Common myeloid progenitor, CD34-positive (primary cell): Measurements from ENCODE around the gene ETNK1.
A peak's percentile ranks its signal among the peaks of the same experiment; 100 is the strongest.
"Not testable (repeated sequence)": the region's sequence is repeated elsewhere in the genome, so short reads cannot be mapped to it uniquely, and the experiment has no call there.

Experiments
- CTCF ChIA-PET: fragments of 350-600 bp; sonication (Branson Sonifier 250); formaldehyde crosslinking; loops from one replicate; lab custom pipeline; 2021; ENCODE audit warnings: antibody characterized with exemption; lab: Charles Lee
- POLR2A ChIA-PET: fragments of 350-600 bp; sonication (Branson Sonifier 250); formaldehyde crosslinking; loops from one replicate; lab custom pipeline; 2021; ENCODE audit warnings: antibody characterized with exemption; lab: Charles Lee
- DNase-seq, 3 donors: peaks; one replicate each; pipeline versions ENCODE4 v3.0.0 to v3.0.0-alpha.2; 2013
- H3K27ac ChIP-seq, 2 experiments: 1 replicate in 1 of 2; 2 replicates in 1 of 2; pipeline ENCODE4 v1.7.0; 2013; ENCODE audit warnings: inconsistent platforms in 2 of 2, low read length in 2 of 2, mild to moderate bottlenecking in 2 of 2, low read depth in 1 of 2, moderate library complexity in 1 of 2; ENCODE audit not compliant: severe bottlenecking in 2 of 2, insufficient read depth in 1 of 2, poor library complexity in 1 of 2
- H3K27me3 ChIP-seq, 5 experiments: replicated peaks in 2 of 5; 1 replicate in 3 of 5; 2 replicates in 2 of 5; pipeline versions ENCODE4 v1.6.1 to v1.7.0; 2013; ENCODE audit warnings: low read length in 4 of 5, mild to moderate bottlenecking in 2 of 5, moderate library complexity in 2 of 5, inconsistent platforms in 1 of 5; ENCODE audit not compliant: insufficient read depth in 5 of 5, control insufficient read depth in 4 of 5
- H3K36me3 ChIP-seq, 4 experiments: 1 replicate in 2 of 4; 2 replicates in 2 of 4; pipeline versions ENCODE4 v1.6.1 to v1.7.0; 2013; ENCODE audit warnings: low read length in 3 of 4, control low read depth in 1 of 4, mild to moderate bottlenecking in 1 of 4; ENCODE audit not compliant: control insufficient read depth in 4 of 4, insufficient read depth in 4 of 4
- H3K4me1 ChIP-seq, 4 experiments: 1 replicate in 3 of 4; 2 replicates in 1 of 4; pipeline versions ENCODE4 v1.6.1 to v1.7.1; 2013; ENCODE audit warnings: low read length in 3 of 4, mild to moderate bottlenecking in 3 of 4, control low read depth in 1 of 4, inconsistent platforms in 1 of 4, moderate library complexity in 1 of 4; ENCODE audit not compliant: control insufficient read depth in 4 of 4, insufficient read depth in 4 of 4; ENCODE audit errors: control extremely low read depth in 1 of 4
- H3K4me3 ChIP-seq, 7 experiments: 1 replicate in 4 of 7; 2 replicates in 3 of 7; pipeline versions ENCODE4 v1.5.1 to v1.7.0; 2013; ENCODE audit warnings: mild to moderate bottlenecking in 7 of 7, low read length in 6 of 7, moderate library complexity in 6 of 7, inconsistent platforms in 2 of 7, low read depth in 2 of 7, control low read depth in 1 of 7; ENCODE audit not compliant: insufficient read depth in 4 of 7, control insufficient read depth in 1 of 7; ENCODE audit errors: extremely low read depth in 1 of 7
- H3K9me3 ChIP-seq, 5 experiments: 1 replicate in 4 of 5; 2 replicates in 1 of 5; pipeline versions ENCODE4 v1.6.1 to v1.7.1; 2013; ENCODE audit warnings: low read length in 4 of 5, mild to moderate bottlenecking in 2 of 5, inconsistent platforms in 1 of 5, low read depth in 1 of 5, moderate library complexity in 1 of 5; ENCODE audit not compliant: control insufficient read depth in 4 of 5, insufficient read depth in 2 of 5; ENCODE audit errors: control extremely low read depth in 1 of 5
- WGBS: methylation state at CpG from one replicate; pipeline ENCODE4 v1.1.5; 2013; ENCODE audit not compliant: insufficient coverage; 5-methylcytosine and 5-hydroxymethylcytosine counted together

ETNK1 gene

GRCh38 chr12:22612822-22613221 is 12.1 kb upstream of the ETNK1 start:
- DNase-seq, H3K36me3 ChIP-seq, POLR2A ChIA-PET, CTCF ChIA-PET, H3K27me3 ChIP-seq, H3K4me1 ChIP-seq, H3K4me3 ChIP-seq, H3K27ac ChIP-seq: not testable (repeated sequence)
- 81% methylated on average over 2 of the region's 6 CpGs for WGBS
- peaks cover 0 to 31% (median 8%) of the 10 kb centered on the region in 5 experiments for H3K9me3 ChIP-seq

GRCh38 chr12:22615963-22616501 is 8.9 kb upstream of the ETNK1 start:
- H3K9me3 ChIP-seq = peaks cover 0 to 31% (median 8%) of the 10 kb centered on the region in 5 experiments
- no CpG with 5 or more reads among the region's 2 CpGs for whole genome bisulfite sequencing
- H3K4me3 ChIP-seq = no peak overlapping the region
- no peaks in the 10 kb centered on the region for H3K4me1 ChIP-seq
- no peaks in the 10 kb centered on the region for H3K36me3 ChIP-seq
- ChIA-PET POLR2A (no interaction called here), CTCF (no interaction called here)
- H3K27ac ChIP-seq = no peak overlapping the region
- no peak for DNase-seq
- no peaks in the 10 kb centered on the region for H3K27me3 ChIP-seq

- Histone ChIP-seq H3K9me3 (peaks cover 0 to 24% (median 5%) of the 10 kb centered on the region in 5 experiments), H3K4me3 (no peak overlapping the region), H3K4me1 (no peaks in the 10 kb centered on the region), H3K27ac (no peak overlapping the region), H3K36me3 (no peaks in the 10 kb centered on the region), H3K27me3 (no peaks in the 10 kb centered on the region)
- no CpG with 5 or more reads among the region's 2 CpGs for WGBS
- CTCF ChIA-PET = no interaction called here
- DNase-seq = peak in 1 of 3 donors; percentile 31
- POLR2A ChIA-PET = no interaction called here
Measured at GRCh38 chr12:22617630-22618029, 7.3 kb upstream of the ETNK1 start.

GRCh38 chr12:22624548-22624869 is 462 bp upstream of the ETNK1 start:
- POLR2A ChIA-PET = no interaction called here

GRCh38 chr12:22625762-22626294 is 857 bp downstream of the ETNK1 start:
- Histone ChIP-seq H3K27me3 (no peaks in the 10 kb centered on the region), H3K4me3 (peak overlapping the region; percentile 67 to 93 (median 87)), H3K4me1 (peaks cover 12 to 43% (median 34%) of the 10 kb centered on the region in 4 experiments), H3K9me3 (no peaks in the 10 kb centered on the region), H3K36me3 (no peaks in the 10 kb centered on the region), H3K27ac (peak overlapping the region; percentile 88 to 93)
- CTCF ChIA-PET = interaction anchor here (0.6 kb wide), 1 partner anchor 172 kb away, joined by 3 read pairs; no protein-coding TSS in a partner anchor
- peak in 2 of 3 donors; percentile 50 to 55 for DNase-seq
- 0% methylated on average over 10 of the region's 18 CpGs for WGBS
- POLR2A ChIA-PET = interaction anchor here (1.3 kb wide), 1 partner anchor 81 kb away, joined by 5 read pairs; the partner anchor contains the start of gene C2CD5

More at GRCh38 chr12:22624548-22624869, 462 bp upstream of the ETNK1 start:
- peak overlapping the region; percentile 88 to 93 for H3K27ac ChIP-seq
- peaks cover 12 to 42% (median 34%) of the 10 kb centered on the region in 4 experiments for H3K4me1 ChIP-seq
- peak overlapping the region; percentile 67 to 93 (median 87) for H3K4me3 ChIP-seq
- no peaks in the 10 kb centered on the region for H3K9me3 ChIP-seq
- DNase-seq = no peak
- CTCF ChIA-PET = interaction anchor here (0.7 to 0.9 kb wide), 2 partner anchors 16 to 80 kb away, joined by 4 read pairs; partner anchors contain the start of gene C2CD5
- 51% methylated on average over 10 of the region's 10 CpGs for WGBS
- H3K36me3 ChIP-seq = no peaks in the 10 kb centered on the region
- H3K27me3 ChIP-seq = no peaks in the 10 kb centered on the region

- peak in 2 of 3 donors; percentile 35 to 40 for DNase-seq
- H3K9me3 ChIP-seq = no peaks in the 10 kb centered on the region
- peaks cover 0 to 1% (median 0%) of the 10 kb centered on the region in 4 experiments for H3K36me3 ChIP-seq
- peaks cover 12 to 43% (median 34%) of the 10 kb centered on the region in 4 experiments for H3K4me1 ChIP-seq
- WGBS = no CpG with 5 or more reads among the region's 4 CpGs
- POLR2A ChIA-PET = no interaction called here
- peak overlapping the region; percentile 88 to 93 for H3K27ac ChIP-seq
- no peaks in the 10 kb centered on the region for H3K27me3 ChIP-seq
- CTCF ChIA-PET = interaction anchor here (0.6 to 1.2 kb wide), 2 partner anchors 10 to 172 kb away, joined by 3 to 6 read pairs; no protein-coding TSS in a partner anchor
- peak overlapping the region in 6 of 7 experiments; percentile 85 to 93 (median 88) for H3K4me3 ChIP-seq
Measured at GRCh38 chr12:22626406-22626805, 1.4 kb downstream of the ETNK1 start.

GRCh38 chr12:22627371-22627770 is 2.4 kb downstream of the ETNK1 start:
- ChIA-PET POLR2A (no interaction called here), CTCF (interaction anchor here (0.7 to 1.7 kb wide), 3 partner anchors 9 to 121 kb away, joined by 4 to 6 read pairs (median 5); no protein-coding TSS in a partner anchor)
- WGBS = no CpG with 5 or more reads among the region's 2 CpGs
- DNase-seq = no peak
- H3K9me3 ChIP-seq = no peaks in the 10 kb centered on the region
- H3K27ac ChIP-seq = peak overlapping the region; percentile 88 to 93
- peak overlapping the region in 6 of 7 experiments; percentile 32 to 88 (median 86) for H3K4me3 ChIP-seq
- no peaks in the 10 kb centered on the region for H3K27me3 ChIP-seq
- H3K36me3 ChIP-seq = peaks cover 0 to 2% (median under 1%) of the 10 kb centered on the region in 4 experiments
- H3K4me1 ChIP-seq = peaks cover 12 to 43% (median 34%) of the 10 kb centered on the region in 4 experiments
